ENCODE results near the gene AP5Z1. TPM values are rescaled to one million over a fixed set of nuclear protein-coding genes. Genes with fewer than 3 reads are reported as not detected.
"Not testable (repeated sequence)": the region's sequence is repeated elsewhere in the genome, so short reads cannot be mapped to it uniquely, and the experiment has no call there.

The AP5Z1 gene
- total and polyA plus RNA-seq, 2 donors: 19.2 to 104 TPM

DNA sequence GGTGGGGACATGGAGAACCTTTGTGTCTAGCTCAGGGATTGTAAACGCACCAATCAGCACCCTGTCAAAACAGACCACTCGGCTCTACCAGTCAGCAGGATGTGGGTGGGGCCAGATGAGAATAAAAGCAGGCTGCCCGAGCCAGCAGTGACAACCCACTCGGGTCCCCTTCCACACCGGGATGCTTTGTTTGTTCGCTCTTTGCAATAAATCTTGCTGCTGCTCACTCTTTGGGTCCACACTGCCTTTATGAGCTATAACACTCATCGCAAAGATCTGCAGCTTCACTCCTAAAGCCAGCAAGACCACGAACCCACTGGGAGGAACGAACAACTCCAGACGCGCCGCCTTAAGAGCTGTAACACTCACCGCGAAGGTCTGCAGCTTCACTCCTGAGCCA lies 18.7 kb downstream of the AP5Z1 start:
- Histone ChIP-seq H3K4me1 (ENCODE audit: control insufficient read depth in 2 of 2, insufficient read depth in 2 of 2, low read length in 2 of 2) (peaks cover 6 to 11% of the 10 kb centered on the region in 2 donors), H3K36me3 (ENCODE audit: control insufficient read depth in 2 of 2, insufficient read depth in 2 of 2, low read length in 1 of 2) (peaks cover 13 to 33% of the 10 kb centered on the region in 2 donors)
- 76% methylated on average over 14 of the region's 14 CpGs for WGBS
- not testable (repeated sequence) for DNase-seq (ENCODE audit: low read depth in 6 of 9, low spot score in 9 of 9); H3K9me3 ChIP-seq (ENCODE audit: control insufficient read depth in 2 of 2, insufficient read depth in 1 of 2, low read length in 1 of 2); H3K27me3 ChIP-seq (ENCODE audit: control insufficient read depth in 2 of 2, insufficient read depth in 1 of 2, low read length in 1 of 2); H3K27ac ChIP-seq (ENCODE audit: low read depth in 1 of 2, low read length in 1 of 2); H3K4me3 ChIP-seq (ENCODE audit: low read length in 2 of 2)

DNA sequence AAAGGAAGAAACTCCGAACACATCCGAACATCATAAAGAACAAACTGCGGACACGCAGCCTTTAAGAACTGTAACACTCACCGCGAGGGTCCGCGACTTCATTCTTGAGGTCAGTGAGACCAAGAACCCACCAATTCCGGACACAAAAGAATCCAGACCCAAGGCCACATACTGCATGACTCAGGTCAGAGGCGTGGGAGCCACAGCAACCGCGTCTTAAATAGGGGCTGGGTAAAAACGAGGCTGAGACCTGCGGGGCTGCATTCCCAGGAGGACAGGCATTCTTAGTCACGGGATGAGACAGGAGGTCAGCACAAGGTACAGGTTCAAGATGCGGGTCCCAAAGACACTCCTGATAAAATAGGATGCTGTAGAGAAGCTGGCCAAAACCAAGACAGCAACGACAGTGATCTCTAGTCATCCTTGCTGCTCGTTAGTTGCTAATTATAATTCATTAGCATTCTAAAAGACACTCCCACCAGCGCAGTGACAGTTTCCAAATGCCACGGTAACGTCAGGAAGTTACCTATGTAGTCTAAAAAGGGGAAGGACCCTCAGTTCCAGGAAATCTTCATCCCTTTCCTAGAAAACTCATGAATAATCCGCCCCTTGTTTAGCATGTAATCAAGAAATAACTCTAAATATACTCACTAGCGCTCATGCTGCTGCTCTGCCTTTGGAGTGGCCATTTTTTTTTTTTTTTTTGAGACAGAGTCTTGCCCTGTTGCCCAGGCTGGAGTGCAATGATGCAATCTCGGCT lies 19.3 kb downstream of the AP5Z1 start:
- 89% methylated on average over 24 of the region's 24 CpGs for WGBS
- H3K36me3 ChIP-seq (ENCODE audit: control insufficient read depth in 2 of 2, insufficient read depth in 2 of 2, low read length in 1 of 2): peaks cover 13 to 27% of the 10 kb centered on the region in 2 donors

DNA sequence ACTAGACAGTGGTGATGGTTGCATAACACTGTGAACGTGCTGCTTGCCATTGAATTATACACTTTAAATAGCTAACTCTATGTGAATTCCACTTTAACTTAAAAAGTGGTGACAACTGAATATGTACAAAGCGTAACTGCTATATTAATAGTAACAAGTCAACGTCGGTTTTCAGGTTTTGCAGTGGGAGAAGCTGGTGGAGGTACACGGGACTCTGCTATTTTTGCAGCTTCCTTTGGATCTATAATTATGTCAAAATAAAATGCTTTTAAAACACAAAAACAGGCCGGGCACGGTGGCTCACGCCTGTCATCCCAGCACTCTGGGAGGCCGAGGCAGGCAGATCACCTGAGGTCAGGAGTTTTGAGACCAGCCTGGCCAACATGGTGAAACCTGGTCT lies 21.0 kb downstream of the AP5Z1 start:
- no peak for DNase-seq (ENCODE audit: low read depth in 6 of 9, low spot score in 9 of 9)
- Histone ChIP-seq H3K4me3 (ENCODE audit: low read length in 2 of 2) (no peak overlapping the region), H3K4me1 (ENCODE audit: control insufficient read depth in 2 of 2, insufficient read depth in 2 of 2, low read length in 2 of 2) (peaks cover 6 to 11% of the 10 kb centered on the region in 2 donors), H3K27ac (ENCODE audit: low read depth in 1 of 2, low read length in 1 of 2) (no peak overlapping the region), H3K27me3 (ENCODE audit: control insufficient read depth in 2 of 2, insufficient read depth in 1 of 2, low read length in 1 of 2) (peaks cover 0 to 2% of the 10 kb centered on the region in 2 donors), H3K36me3 (ENCODE audit: control insufficient read depth in 2 of 2, insufficient read depth in 2 of 2, low read length in 1 of 2) (peaks cover 4 to 11% of the 10 kb centered on the region in 2 donors), H3K9me3 (ENCODE audit: control insufficient read depth in 2 of 2, insufficient read depth in 1 of 2, low read length in 1 of 2) (peaks cover 0 to 2% of the 10 kb centered on the region in 2 donors)
- 94% methylated on average over 9 of the region's 9 CpGs for WGBS

More for the DNA sequence above, 19.3 kb downstream of the AP5Z1 start:
- no peak for DNase-seq (ENCODE audit: low read depth in 6 of 9, low spot score in 9 of 9)
- Histone ChIP-seq H3K4me1 (ENCODE audit: control insufficient read depth in 2 of 2, insufficient read depth in 2 of 2, low read length in 2 of 2) (peaks cover 6 to 11% of the 10 kb centered on the region in 2 donors), H3K4me3 (ENCODE audit: low read length in 2 of 2) (no peak overlapping the region), H3K9me3 (ENCODE audit: control insufficient read depth in 2 of 2, insufficient read depth in 1 of 2, low read length in 1 of 2) (peaks cover 0 to 2% of the 10 kb centered on the region in 2 donors), H3K27ac (ENCODE audit: low read depth in 1 of 2, low read length in 1 of 2) (no peak overlapping the region), H3K27me3 (ENCODE audit: control insufficient read depth in 2 of 2, insufficient read depth in 1 of 2, low read length in 1 of 2) (peaks cover 0 to 2% of the 10 kb centered on the region in 2 donors)

DNA sequence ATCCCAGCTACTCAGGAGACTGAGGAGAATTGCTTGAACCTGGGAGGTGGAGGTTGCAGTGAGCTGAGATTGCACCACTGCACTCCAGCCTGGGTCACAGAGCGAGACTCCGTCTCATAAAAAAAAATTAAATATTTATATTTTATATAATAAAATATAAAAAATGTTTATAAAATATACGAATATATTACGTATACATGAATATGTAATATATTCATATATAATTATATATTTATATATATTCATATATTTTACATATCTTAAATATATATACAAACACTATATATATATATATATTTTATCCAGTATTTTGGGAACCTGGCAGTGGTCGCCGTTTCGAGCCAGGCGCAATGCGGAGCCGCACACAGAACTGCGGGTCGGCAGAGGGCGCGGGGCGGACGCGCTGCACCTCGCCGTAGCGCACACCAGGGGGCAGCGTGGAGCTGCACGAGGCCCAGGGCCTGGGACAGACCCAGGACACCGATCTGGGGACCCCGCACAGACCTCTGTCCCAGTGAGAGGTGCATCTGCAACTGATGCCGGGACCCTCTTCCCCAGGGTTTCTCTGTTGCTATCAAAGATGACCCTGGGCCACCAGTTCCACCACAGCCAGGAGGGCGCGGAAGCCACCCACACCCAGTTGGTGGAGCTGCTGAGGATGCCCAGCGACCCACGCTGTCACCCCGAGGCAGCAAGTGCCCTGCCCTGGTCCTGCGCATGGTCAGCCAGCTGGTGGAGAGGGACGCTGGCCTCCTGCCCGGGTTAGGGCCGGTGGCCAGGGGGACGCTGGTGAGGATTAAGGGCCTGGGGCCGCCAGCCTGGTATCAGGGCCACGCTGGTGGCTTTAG lies 22.7 kb downstream of the AP5Z1 start:
- DNase-seq (ENCODE audit: low read depth in 6 of 9, low spot score in 9 of 9): peak in 3 of 9 donors; percentile 38 to 58 (median 50)
- WGBS: 41% methylated on average over 37 of the region's 37 CpGs

DNA sequence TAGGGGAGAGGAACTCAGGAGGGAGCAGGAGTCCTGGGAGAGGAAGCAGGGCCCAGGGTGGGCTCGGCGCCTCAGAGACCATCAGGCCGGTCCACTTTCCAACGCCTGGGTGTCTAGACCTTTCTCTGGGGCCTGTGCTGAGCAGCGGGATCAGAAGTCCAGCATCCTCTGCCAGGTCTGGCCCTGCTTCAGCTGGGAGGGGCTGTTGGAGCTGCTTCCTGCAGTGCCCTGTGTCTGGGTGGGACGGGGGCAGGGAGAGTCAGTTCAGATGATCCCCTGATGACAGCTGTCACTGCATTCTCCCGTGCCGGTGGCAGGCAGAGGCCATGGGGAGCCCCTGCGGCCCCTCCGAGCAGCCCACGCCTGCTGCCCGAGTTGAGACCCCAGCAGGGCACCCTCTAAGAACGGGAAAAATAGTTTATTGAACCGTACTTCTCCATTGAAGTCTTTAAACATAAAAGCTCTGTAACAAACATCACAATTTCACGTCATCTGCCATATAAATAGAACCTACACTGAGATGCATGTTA lies 23.3 kb downstream of the AP5Z1 start:
- peaks cover 0 to 2% of the 10 kb centered on the region in 2 donors for H3K9me3 ChIP-seq (ENCODE audit: control insufficient read depth in 2 of 2, insufficient read depth in 1 of 2, low read length in 1 of 2)
- WGBS: 93% methylated on average over 15 of the region's 15 CpGs

More for the DNA sequence above, 22.7 kb downstream of the AP5Z1 start:
- Histone ChIP-seq H3K4me3 (ENCODE audit: low read length in 2 of 2) (no peak overlapping the region), H3K9me3 (ENCODE audit: control insufficient read depth in 2 of 2, insufficient read depth in 1 of 2, low read length in 1 of 2) (peaks cover 0 to 2% of the 10 kb centered on the region in 2 donors), H3K36me3 (ENCODE audit: control insufficient read depth in 2 of 2, insufficient read depth in 2 of 2, low read length in 1 of 2) (no peaks in the 10 kb centered on the region), H3K27me3 (ENCODE audit: control insufficient read depth in 2 of 2, insufficient read depth in 1 of 2, low read length in 1 of 2) (peaks cover 0 to 2% of the 10 kb centered on the region in 2 donors), H3K4me1 (ENCODE audit: control insufficient read depth in 2 of 2, insufficient read depth in 2 of 2, low read length in 2 of 2) (no peaks in the 10 kb centered on the region), H3K27ac (ENCODE audit: low read depth in 1 of 2, low read length in 1 of 2) (no peak overlapping the region)

DNA sequence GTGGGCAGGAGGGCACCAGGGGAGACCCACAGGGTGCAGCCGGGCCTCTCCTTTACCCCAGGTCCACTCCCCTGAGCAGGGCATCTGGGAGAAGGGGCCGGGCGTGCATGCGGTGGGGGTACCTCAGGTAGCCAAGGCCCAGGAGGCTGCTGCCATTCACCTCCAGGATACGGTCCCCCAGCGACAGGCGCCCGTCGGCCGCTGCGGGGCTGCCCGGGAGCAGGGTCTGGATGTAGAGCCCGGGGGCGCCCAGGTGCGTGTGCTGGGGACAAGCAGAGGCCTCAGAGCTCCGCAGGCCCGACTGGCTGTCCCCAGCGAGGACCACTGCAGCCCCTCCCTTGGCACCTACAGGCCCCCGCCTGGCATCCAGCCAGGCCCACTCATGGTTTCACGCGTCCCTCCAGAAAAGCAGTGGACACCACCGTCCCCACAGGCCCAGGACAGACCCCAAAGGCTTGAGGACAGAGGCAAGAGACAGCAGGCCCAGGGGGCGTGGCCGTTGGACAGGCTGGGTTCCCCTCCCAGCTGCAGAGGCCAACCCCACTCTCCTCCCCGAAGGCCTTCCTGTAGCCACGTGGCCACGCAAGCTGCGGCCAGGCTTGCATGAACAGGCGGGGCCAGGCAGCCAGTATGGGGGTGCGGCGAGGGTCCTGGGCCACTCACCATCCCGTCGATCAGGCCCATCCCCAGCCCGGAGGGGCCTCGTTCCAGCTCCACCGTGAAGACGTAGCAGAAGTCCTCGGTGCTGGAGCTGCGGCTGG lies 24.3 kb downstream of the AP5Z1 start:
- H3K4me3 ChIP-seq (ENCODE audit: low read length in 2 of 2): no peak overlapping the region
- 87% methylated on average over 39 of the region's 39 CpGs for WGBS
- DNase-seq (ENCODE audit: low read depth in 6 of 9, low spot score in 9 of 9): no peak

More for the DNA sequence above, 23.3 kb downstream of the AP5Z1 start:
- DNase-seq (ENCODE audit: low read depth in 6 of 9, low spot score in 9 of 9): no peak
- Histone ChIP-seq H3K36me3 (ENCODE audit: control insufficient read depth in 2 of 2, insufficient read depth in 2 of 2, low read length in 1 of 2) (no peaks in the 10 kb centered on the region), H3K27me3 (ENCODE audit: control insufficient read depth in 2 of 2, insufficient read depth in 1 of 2, low read length in 1 of 2) (peaks cover 0 to 2% of the 10 kb centered on the region in 2 donors), H3K4me1 (ENCODE audit: control insufficient read depth in 2 of 2, insufficient read depth in 2 of 2, low read length in 2 of 2) (no peaks in the 10 kb centered on the region), H3K4me3 (ENCODE audit: low read length in 2 of 2) (no peak overlapping the region), H3K27ac (ENCODE audit: low read depth in 1 of 2, low read length in 1 of 2) (no peak overlapping the region)

DNA sequence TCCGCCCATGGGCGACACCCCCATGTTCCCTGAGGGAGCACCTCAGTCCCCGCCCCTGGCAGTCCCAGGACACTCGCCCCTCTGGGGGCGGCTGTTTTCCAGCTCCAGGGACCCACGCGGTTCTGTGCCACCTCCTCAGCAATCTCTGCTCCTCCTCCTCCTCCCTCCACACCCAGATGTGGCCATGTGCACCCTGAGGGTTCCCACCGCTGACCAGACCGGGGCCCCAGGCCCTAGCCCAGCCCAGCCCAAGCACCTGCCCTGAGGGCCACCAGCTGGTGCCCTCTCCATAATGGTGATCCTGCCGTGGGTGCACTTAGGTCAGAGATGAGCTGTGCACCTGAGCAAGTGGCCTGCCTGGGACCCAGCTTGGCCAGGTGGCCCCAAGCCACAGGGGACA lies 25.1 kb downstream of the AP5Z1 start:
- no peak overlapping the region for H3K4me3 ChIP-seq (ENCODE audit: low read length in 2 of 2)
- DNase-seq (ENCODE audit: low read depth in 6 of 9, low spot score in 9 of 9): no peak
- H3K9me3 ChIP-seq (ENCODE audit: control insufficient read depth in 2 of 2, insufficient read depth in 1 of 2, low read length in 1 of 2): peaks cover 0 to 2% of the 10 kb centered on the region in 2 donors
- 94% methylated on average over 10 of the region's 10 CpGs for WGBS
- no peaks in the 10 kb centered on the region for H3K4me1 ChIP-seq (ENCODE audit: control insufficient read depth in 2 of 2, insufficient read depth in 2 of 2, low read length in 2 of 2)
- H3K36me3 ChIP-seq (ENCODE audit: control insufficient read depth in 2 of 2, insufficient read depth in 2 of 2, low read length in 1 of 2): no peaks in the 10 kb centered on the region
- H3K27ac ChIP-seq (ENCODE audit: low read depth in 1 of 2, low read length in 1 of 2): no peak overlapping the region
- peaks cover 0 to 3% of the 10 kb centered on the region in 2 donors for H3K27me3 ChIP-seq (ENCODE audit: control insufficient read depth in 2 of 2, insufficient read depth in 1 of 2, low read length in 1 of 2)

More for the DNA sequence above, 24.3 kb downstream of the AP5Z1 start:
- Histone ChIP-seq H3K27ac (ENCODE audit: low read depth in 1 of 2, low read length in 1 of 2) (no peak overlapping the region), H3K9me3 (ENCODE audit: control insufficient read depth in 2 of 2, insufficient read depth in 1 of 2, low read length in 1 of 2) (peaks cover 0 to 2% of the 10 kb centered on the region in 2 donors), H3K4me1 (ENCODE audit: control insufficient read depth in 2 of 2, insufficient read depth in 2 of 2, low read length in 2 of 2) (no peaks in the 10 kb centered on the region), H3K27me3 (ENCODE audit: control insufficient read depth in 2 of 2, insufficient read depth in 1 of 2, low read length in 1 of 2) (peaks cover 0 to 2% of the 10 kb centered on the region in 2 donors), H3K36me3 (ENCODE audit: control insufficient read depth in 2 of 2, insufficient read depth in 2 of 2, low read length in 1 of 2) (no peaks in the 10 kb centered on the region)

DNA sequence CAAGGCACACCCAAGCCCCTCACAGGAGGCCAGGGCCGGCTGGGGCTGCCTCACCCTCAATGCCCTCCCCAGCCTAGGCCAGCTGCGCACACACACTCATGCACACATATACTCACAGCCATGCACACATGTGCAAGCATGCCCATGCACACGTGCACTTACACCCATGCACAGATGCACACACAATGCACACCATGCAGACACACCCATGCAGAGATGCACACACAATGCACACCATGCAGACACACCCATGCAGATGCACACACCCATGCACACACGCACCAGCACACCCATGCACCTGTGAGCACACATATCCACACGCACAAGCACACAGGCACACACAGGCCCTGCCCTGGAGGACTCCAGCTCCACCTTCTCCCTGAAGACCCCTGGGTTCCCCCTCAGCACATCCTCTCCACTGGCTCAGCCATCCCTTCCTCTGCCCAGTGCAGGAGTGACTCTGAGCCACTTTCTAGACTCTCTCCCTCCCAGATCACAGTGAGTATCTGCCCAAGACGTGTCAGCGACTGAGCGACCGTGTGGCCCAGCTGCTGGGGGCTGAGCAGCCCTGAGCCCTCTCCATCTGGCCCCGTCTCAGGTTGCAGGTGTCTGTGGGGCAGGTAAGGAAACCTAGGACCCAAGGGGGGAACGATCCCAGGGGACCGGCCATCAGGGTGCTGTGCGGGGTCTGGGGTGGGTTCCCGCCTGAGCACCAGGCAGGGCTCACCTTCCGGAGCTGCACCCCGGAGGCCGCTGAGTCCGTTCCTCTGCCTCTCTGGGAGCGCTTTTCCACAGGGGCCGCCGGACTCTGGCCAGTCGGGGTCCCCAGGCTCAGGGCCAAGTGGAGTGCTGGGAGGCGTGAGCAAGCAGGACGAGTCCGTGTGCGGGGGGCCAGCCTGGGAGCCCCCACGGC lies 25.8 kb downstream of the AP5Z1 start:
- Histone ChIP-seq H3K4me3 (ENCODE audit: low read length in 2 of 2) (no peak overlapping the region), H3K9me3 (ENCODE audit: control insufficient read depth in 2 of 2, insufficient read depth in 1 of 2, low read length in 1 of 2) (peaks cover 0 to 2% of the 10 kb centered on the region in 2 donors), H3K4me1 (ENCODE audit: control insufficient read depth in 2 of 2, insufficient read depth in 2 of 2, low read length in 2 of 2) (no peaks in the 10 kb centered on the region), H3K36me3 (ENCODE audit: control insufficient read depth in 2 of 2, insufficient read depth in 2 of 2, low read length in 1 of 2) (no peaks in the 10 kb centered on the region), H3K27me3 (ENCODE audit: control insufficient read depth in 2 of 2, insufficient read depth in 1 of 2, low read length in 1 of 2) (peaks cover 0 to 10% of the 10 kb centered on the region in 2 donors), H3K27ac (ENCODE audit: low read depth in 1 of 2, low read length in 1 of 2) (no peak overlapping the region)
- DNase-seq (ENCODE audit: low read depth in 6 of 9, low spot score in 9 of 9): no peak
- WGBS: 93% methylated on average over 27 of the region's 27 CpGs

Measured in thymus (tissue), 11 donors.